ENCODE results near the gene RNF213. TPM values are rescaled to one million over a fixed set of nuclear protein-coding genes. Genes with fewer than 3 reads are reported as not detected.

The RNF213 gene
- total RNA-seq, 1 donor from 2014 or later = 47.3 TPM

- Mint-ChIP-seq H3K27ac (no peak overlapping the region), H3K27me3 (no peaks in the 10 kb centered on the region), H3K4me3 (no peak overlapping the region), H3K9me3 (no peaks in the 10 kb centered on the region), H3K36me3 (no peaks in the 10 kb centered on the region), H3K4me1 (ENCODE audit: unreplicated experiment) (no peaks in the 10 kb centered on the region)
- no peak for DNase-seq (ENCODE audit: extremely low spot score, unreplicated experiment)
- no peak for TF ChIP-seq CTCF (conservative IDR thresholded peaks at IDR 0.05)
These were observed 172.4 kb downstream of the RNF213 start for GRCh38 chr17:80432961-80433550.

DNA sequence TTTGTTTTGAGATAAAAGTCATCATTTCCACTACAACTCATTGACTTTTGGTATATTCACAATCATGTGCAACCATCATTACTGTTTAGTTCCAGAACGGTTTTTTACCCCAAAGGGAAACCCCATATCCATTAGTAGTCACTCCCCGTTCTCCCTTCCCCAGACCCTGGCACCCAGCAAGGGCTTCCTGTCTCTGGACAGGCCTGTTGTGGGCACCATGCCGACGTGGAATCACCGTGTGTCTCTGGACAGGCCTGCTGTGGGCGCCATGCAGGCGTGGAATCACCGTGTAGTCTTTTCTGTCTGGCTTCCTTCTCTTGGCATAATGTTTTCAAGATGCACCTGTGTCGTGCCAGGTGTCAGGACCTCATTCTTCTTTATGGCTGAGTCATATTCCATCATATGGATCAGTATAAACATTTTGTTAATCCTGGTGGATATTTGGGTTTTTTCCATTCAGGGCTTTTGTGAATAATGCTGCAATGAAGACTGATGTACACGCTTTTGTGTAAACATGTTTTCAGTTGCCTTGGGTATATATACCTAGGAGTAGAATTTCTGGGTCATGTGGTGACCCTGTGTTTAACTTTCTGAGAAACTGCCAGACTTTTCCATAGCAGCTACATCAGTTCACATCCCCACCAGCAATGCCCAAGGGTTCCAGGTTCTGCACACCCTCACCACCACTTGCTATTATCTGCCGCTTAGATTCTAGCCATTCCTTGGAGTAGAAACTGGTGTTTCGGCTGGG is 173.4 kb downstream of the RNF213 start:
- no peak overlapping the region for H3K27ac Mint-ChIP-seq
- H3K4me3 Mint-ChIP-seq = no peak overlapping the region
- no peaks in the 10 kb centered on the region for H3K36me3 Mint-ChIP-seq
- TF ChIP-seq CTCF (conservative IDR thresholded peaks at IDR 0.05) = no peak
- H3K4me1 Mint-ChIP-seq (ENCODE audit: unreplicated experiment) = no peaks in the 10 kb centered on the region
- H3K27me3 Mint-ChIP-seq = no peaks in the 10 kb centered on the region
- DNase-seq (ENCODE audit: extremely low spot score, unreplicated experiment) = no peak
- no peaks in the 10 kb centered on the region for H3K9me3 Mint-ChIP-seq

GRCh38 chr17:80437532-80437931 is 176.9 kb downstream of the RNF213 start:
- no peak for DNase-seq (ENCODE audit: extremely low spot score, unreplicated experiment)
- H3K27me3 Mint-ChIP-seq = peaks cover 7% of the 10 kb centered on the region
- H3K4me1 Mint-ChIP-seq (ENCODE audit: unreplicated experiment) = no peaks in the 10 kb centered on the region
- H3K9me3 Mint-ChIP-seq = no peaks in the 10 kb centered on the region
- no peak overlapping the region for H3K27ac Mint-ChIP-seq
- TF ChIP-seq CTCF (conservative IDR thresholded peaks at IDR 0.05) = no peak
- no peak overlapping the region for H3K4me3 Mint-ChIP-seq
- H3K36me3 Mint-ChIP-seq = no peaks in the 10 kb centered on the region

DNA sequence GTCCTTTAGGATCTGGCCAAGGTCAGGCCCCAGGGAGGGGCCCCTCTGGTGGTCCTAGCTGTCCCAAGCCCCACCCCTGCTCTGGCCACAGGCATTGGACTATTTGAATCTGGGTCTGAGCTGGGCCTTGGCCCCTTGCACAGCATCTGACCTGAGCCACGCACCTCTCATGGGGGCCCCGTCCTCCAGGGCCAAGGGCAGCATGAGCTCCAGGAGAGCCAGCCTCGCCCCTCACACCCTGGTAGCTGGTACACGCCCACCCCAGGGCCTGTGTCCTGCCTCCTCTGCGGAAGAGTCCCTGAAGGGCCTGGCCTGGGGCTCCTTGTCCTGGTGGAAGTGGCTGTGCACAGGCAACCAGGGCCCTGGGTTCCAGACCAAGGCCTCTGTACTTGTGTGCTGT is 178.2 kb downstream of the RNF213 start:
- DNase-seq (ENCODE audit: extremely low spot score, unreplicated experiment) = no peak
- Mint-ChIP-seq H3K27ac (no peak overlapping the region), H3K4me1 (ENCODE audit: unreplicated experiment) (no peaks in the 10 kb centered on the region), H3K4me3 (no peak overlapping the region), H3K36me3 (no peaks in the 10 kb centered on the region), H3K9me3 (no peaks in the 10 kb centered on the region), H3K27me3 (peaks cover 17% of the 10 kb centered on the region)
- no peak for TF ChIP-seq CTCF (conservative IDR thresholded peaks at IDR 0.05)

- DNase-seq (ENCODE audit: extremely low spot score, unreplicated experiment) = no peak
- Mint-ChIP-seq H3K9me3 (no peaks in the 10 kb centered on the region), H3K27me3 (peaks cover 17% of the 10 kb centered on the region)
These were observed 178.8 kb downstream of the RNF213 start for GRCh38 chr17:80439499-80439898.

More at GRCh38 chr17:80439499-80439898, 178.8 kb downstream of the RNF213 start:
- Mint-ChIP-seq H3K4me1 (ENCODE audit: unreplicated experiment) (no peaks in the 10 kb centered on the region), H3K27ac (no peak overlapping the region), H3K36me3 (no peaks in the 10 kb centered on the region), H3K4me3 (no peak overlapping the region)
- no peak for TF ChIP-seq CTCF (conservative IDR thresholded peaks at IDR 0.05)

All from type B pancreatic cell (in vitro differentiated cells).